ENCODE data around the gene CEP57L1.
"Not testable (repeated sequence)": the region's sequence is repeated elsewhere in the genome, so short reads cannot be mapped to it uniquely, and the experiment has no call there.

GRCh38 chr6:109109663-109110062 lies 14.4 kb downstream of the CEP57L1 start:
- TF ChIP-seq CTCF (IDR thresholded peaks at IDR 0.05; ENCODE audit: low read depth, low read length); POLR2A (IDR thresholded peaks at IDR 0.05; ENCODE audit: extremely low read depth, insufficient read length); MAX (IDR thresholded peaks at IDR 0.05; ENCODE audit: low read depth, low read length); MYC (IDR thresholded peaks at IDR 0.05; ENCODE audit: low read depth, low read length): not testable (repeated sequence)
